GM12878 (cell line): ENCODE results near the gene EGFR.

Experiments used
- CHD4 ChIP-seq: fragments of 200-600 bp; sonication (generic); IDR thresholded peaks from 2 replicates; pipeline ENCODE4 v1.6.1; 2016; ENCODE audit warnings: mild to moderate bottlenecking
- CREB1 ChIP-seq: IDR thresholded peaks from 2 replicates; pipeline ENCODE4 v1.6.1; 2012; ENCODE audit warnings: low read depth, mild to moderate bottlenecking, inconsistent platforms
- EZH2 ChIP-seq: IDR thresholded peaks from 2 replicates; pipeline ENCODE4 v1.6.1; 2012; ENCODE audit warnings: low read depth, mild to moderate bottlenecking, control low read depth, inconsistent platforms, low read length, borderline replicate concordance; ENCODE audit not compliant: control insufficient read depth
- HDGF ChIP-seq: fragments of 450-650 bp; IDR thresholded peaks from 2 replicates; pipeline ENCODE4 v1.6.1; 2016; ENCODE audit warnings: antibody characterized with exemption
- NFYB ChIP-seq: IDR thresholded peaks from 2 replicates; pipeline ENCODE4 v1.6.1; 2011; ENCODE audit warnings: low read depth, mild to moderate bottlenecking, low read length, improper control_type of control experiment, moderate library complexity; ENCODE audit not compliant: insufficient read depth
- POLR2A ChIP-seq: IDR thresholded peaks from 2 replicates; pipeline ENCODE4 v1.6.1; 2011; ENCODE audit warnings: low read depth, mild to moderate bottlenecking, low read length
- POLR2AphosphoS5 ChIP-seq: IDR thresholded peaks from 2 replicates; pipeline ENCODE4 v1.6.1; 2011; ENCODE audit warnings: mild to moderate bottlenecking, low read length, inconsistent platforms
- RAD21 ChIP-seq: IDR thresholded peaks from 2 replicates; pipeline ENCODE4 v1.6.1; 2011; ENCODE audit warnings: mild to moderate bottlenecking, low read depth, low read length, moderate library complexity; ENCODE audit not compliant: insufficient read depth
- SIN3A ChIP-seq: IDR thresholded peaks from 2 replicates; pipeline ENCODE4 v1.6.1; 2012; ENCODE audit warnings: low read depth, low read length, improper control_type of control experiment
- TAF1 ChIP-seq: IDR thresholded peaks from 2 replicates; pipeline ENCODE4 v1.6.1; 2011; ENCODE audit warnings: mild to moderate bottlenecking, low read depth, low read length, borderline replicate concordance
- TARDBP ChIP-seq: IDR thresholded peaks from 2 replicates; pipeline ENCODE4 v1.6.1; 2016; ENCODE audit warnings: borderline replicate concordance
- TF ChIP-seq, protein P1 (sequence below): fragments of 450-650 bp; IDR thresholded peaks from 2 replicates; pipeline ENCODE4 v1.6.1; 2017; ENCODE audit warnings: antibody characterized with exemption, mild to moderate bottlenecking, moderate library complexity
- TF ChIP-seq, protein P2 (sequence below), 3 experiments: IDR thresholded peaks in 2 of 3; conservative IDR thresholded peaks in 1 of 3; 2 replicates each; pipeline ENCODE4 v1.5.1; 2011; ENCODE audit warnings: low read depth in 3 of 3, low read length in 3 of 3, mild to moderate bottlenecking in 3 of 3, control low read depth in 2 of 3, moderate library complexity in 2 of 3, inconsistent platforms in 1 of 3, mixed read lengths in 1 of 3; ENCODE audit not compliant: control insufficient read depth in 2 of 3, insufficient read depth in 1 of 3; ENCODE audit errors: extremely low read depth in 1 of 3

DNA sequence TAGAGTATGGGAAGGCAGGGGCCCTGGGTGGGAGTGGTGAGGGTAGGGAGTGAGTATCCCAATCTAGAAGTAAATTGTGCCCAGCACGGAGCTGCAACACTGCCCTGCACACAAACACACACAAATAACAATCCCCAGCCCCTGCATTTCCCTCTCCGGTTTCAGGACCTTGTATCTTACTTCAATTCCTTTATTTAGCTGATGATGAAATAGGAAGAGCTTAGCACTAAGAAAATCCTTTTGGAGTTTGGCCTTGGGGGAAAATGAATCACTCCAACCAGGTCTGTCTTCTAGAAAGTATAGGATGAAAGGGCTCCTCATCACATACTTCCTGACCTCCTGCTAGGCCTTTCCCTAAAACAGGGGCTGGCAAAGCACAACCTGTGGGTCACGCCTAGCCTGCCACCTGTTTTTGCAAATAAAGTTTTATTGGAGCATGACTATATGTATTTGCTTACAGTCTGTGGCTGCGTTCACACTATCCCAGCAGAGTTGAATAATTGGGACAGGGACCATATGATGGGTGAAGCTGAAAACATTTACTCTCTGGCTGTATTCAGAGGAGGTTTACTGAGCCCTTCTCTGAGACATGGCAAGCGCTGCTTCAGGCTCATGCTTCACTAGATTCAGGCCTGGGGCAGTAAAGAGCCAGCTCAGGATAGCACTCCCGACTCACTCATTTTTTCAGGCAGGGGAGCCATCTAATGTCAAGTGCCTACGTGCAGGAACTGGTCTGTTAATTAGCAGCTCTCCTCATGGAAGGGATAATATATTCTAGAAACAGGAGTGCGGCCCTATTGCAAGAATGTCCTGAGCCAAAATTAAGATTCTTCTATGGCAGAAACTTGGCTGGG lies 111.0 kb downstream of the EGFR start:
- TF ChIP-seq POLR2A (no peak), CREB1 (no peak), POLR2AphosphoS5 (no peak), SIN3A (no peak), RAD21 (no peak), EZH2 (no peak), TARDBP (no peak), NFYB (no peak), TAF1 (no peak), CHD4 (no peak), HDGF (no peak)
- TF ChIP-seq, protein P1, sequence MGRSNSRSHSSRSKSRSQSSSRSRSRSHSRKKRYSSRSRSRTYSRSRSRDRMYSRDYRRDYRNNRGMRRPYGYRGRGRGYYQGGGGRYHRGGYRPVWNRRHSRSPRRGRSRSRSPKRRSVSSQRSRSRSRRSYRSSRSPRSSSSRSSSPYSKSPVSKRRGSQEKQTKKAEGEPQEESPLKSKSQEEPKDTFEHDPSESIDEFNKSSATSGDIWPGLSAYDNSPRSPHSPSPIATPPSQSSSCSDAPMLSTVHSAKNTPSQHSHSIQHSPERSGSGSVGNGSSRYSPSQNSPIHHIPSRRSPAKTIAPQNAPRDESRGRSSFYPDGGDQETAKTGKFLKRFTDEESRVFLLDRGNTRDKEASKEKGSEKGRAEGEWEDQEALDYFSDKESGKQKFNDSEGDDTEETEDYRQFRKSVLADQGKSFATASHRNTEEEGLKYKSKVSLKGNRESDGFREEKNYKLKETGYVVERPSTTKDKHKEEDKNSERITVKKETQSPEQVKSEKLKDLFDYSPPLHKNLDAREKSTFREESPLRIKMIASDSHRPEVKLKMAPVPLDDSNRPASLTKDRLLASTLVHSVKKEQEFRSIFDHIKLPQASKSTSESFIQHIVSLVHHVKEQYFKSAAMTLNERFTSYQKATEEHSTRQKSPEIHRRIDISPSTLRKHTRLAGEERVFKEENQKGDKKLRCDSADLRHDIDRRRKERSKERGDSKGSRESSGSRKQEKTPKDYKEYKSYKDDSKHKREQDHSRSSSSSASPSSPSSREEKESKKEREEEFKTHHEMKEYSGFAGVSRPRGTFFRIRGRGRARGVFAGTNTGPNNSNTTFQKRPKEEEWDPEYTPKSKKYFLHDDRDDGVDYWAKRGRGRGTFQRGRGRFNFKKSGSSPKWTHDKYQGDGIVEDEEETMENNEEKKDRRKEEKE: no peak
- TF ChIP-seq, protein P2, sequence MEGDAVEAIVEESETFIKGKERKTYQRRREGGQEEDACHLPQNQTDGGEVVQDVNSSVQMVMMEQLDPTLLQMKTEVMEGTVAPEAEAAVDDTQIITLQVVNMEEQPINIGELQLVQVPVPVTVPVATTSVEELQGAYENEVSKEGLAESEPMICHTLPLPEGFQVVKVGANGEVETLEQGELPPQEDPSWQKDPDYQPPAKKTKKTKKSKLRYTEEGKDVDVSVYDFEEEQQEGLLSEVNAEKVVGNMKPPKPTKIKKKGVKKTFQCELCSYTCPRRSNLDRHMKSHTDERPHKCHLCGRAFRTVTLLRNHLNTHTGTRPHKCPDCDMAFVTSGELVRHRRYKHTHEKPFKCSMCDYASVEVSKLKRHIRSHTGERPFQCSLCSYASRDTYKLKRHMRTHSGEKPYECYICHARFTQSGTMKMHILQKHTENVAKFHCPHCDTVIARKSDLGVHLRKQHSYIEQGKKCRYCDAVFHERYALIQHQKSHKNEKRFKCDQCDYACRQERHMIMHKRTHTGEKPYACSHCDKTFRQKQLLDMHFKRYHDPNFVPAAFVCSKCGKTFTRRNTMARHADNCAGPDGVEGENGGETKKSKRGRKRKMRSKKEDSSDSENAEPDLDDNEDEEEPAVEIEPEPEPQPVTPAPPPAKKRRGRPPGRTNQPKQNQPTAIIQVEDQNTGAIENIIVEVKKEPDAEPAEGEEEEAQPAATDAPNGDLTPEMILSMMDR (IDR thresholded peaks at IDR 0.05 in 2 of 3, conservative IDR thresholded peaks at IDR 0.05 in 1 of 3; ENCODE audit: control insufficient read depth in 2 of 3, extremely low read depth in 1 of 3, insufficient read depth in 1 of 3, low read depth in 3 of 3, low read length in 3 of 3): 0 out of 6 replicates have a peak, but pooled peaks of 1 of the 3 experiments have one; percentile 5
